Measurements from ENCODE around the gene BDH1. TPM values are rescaled to one million over a fixed set of nuclear protein-coding genes. Genes with fewer than 3 reads are reported as not detected.

Gene BDH1
- total RNA-seq, 1 donor from 2014 or later, result 78.4 TPM

- intact Hi-C loops (cut with micrococcal nuclease), result no loop called here
Measured at GRCh38 chr3:197550489-197550888, 5.3 kb downstream of the BDH1 start.

- intact Hi-C loops (cut with micrococcal nuclease), result no loop called here
Measured at GRCh38 chr3:197549261-197549885, 6.4 kb downstream of the BDH1 start.

GRCh38 chr3:197547306-197548011 lies 8.3 kb downstream of the BDH1 start:
- intact Hi-C loops (cut with micrococcal nuclease), result no loop called here

- intact Hi-C loops (cut with micrococcal nuclease), result no loop called here
Measured at GRCh38 chr3:197546307-197547085, 9.3 kb downstream of the BDH1 start.

DNA sequence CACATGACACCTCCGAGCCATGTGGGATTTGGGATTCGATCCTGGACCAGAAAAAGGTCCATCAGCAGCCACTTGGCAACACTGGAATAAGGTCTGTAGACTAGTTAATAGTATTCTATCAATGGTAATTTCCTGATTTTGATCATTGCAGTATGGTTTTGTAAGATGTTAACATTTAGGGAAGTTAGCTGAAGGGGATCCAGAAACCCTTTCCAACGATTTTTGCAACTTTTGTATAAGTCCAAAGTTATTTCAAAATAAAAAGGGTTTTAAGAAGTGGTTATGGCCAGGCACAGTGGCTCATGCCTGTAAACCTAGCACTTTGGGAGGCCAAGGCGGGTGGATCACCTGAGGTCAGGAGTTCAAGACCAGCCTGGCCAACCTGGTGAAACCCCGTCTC lies 10.2 kb downstream of the BDH1 start:
- intact Hi-C loops (cut with micrococcal nuclease), result no loop called here

- intact Hi-C loops (cut with micrococcal nuclease), result no loop called here
Measured at GRCh38 chr3:197545101-197545500, 10.7 kb downstream of the BDH1 start.

GRCh38 chr3:197542741-197543454 lies 12.9 kb downstream of the BDH1 start:
- intact Hi-C loops (cut with micrococcal nuclease), result no loop called here

- intact Hi-C loops (cut with micrococcal nuclease), result no loop called here
Measured at GRCh38 chr3:197541756-197542539, 13.8 kb downstream of the BDH1 start.

GRCh38 chr3:197540961-197541377 lies 14.8 kb downstream of the BDH1 start:
- intact Hi-C loops (cut with micrococcal nuclease), result no loop called here

- intact Hi-C loops (cut with micrococcal nuclease), result no loop called here
Measured at GRCh38 chr3:197539651-197540051, 16.1 kb downstream of the BDH1 start.

DNA sequence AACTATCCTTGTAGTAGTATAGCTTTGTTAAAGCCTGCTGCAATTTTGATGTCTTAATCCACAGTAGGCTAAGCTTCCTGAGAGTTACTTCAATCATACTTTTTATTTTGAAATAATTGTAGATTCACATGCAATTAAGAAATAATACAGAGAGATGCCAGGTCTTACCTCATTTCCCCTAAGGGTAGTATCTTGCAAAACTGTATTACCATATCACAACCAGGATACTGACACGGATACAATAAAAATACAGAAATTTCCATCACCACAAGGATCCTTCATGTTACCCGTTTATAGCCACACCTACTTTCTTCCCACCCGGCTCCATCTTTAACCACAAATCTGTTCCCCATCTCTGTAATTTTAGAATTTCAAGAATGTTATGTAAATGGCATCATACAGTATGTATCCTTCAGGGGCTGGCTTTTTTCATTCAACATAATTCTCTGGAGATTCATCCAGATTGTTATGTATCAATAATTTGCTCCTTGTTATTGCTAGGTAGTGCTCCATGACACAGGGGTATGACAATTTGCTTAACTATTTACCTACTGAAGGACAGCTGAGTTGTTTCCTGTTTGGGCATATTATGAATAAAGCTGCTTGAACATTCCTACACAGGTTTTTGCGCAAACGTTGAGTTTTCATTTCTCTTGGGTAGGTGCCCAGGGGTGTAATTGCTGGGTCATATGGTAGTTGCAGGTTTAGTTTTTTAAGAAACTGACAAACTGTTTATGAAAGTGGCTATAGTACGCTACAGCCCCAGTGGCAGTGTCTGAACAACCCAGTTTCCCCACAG lies 21.6 kb downstream of the BDH1 start:
- intact Hi-C loops (cut with micrococcal nuclease), result no loop called here

DNA sequence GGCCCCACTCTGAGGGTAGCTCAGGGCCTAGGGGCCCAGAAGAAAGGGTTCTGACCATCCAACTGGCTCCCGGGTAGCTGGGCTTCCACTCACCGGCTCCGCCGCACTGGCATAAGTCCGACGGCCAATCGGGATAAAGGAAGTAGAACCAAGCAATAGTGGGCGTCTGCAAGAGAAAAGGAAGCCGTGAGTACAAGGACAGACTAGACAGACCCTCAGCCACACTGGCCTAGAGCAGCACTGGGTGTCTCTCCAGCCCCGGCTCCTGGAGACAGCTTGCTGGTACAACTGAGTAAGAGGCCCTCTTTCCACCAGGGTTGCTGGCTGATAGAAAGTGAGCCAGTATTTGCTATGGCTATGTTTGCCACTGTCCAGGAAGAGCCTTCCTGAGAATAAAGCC lies 22.4 kb downstream of the BDH1 start:
- intact Hi-C loops (cut with micrococcal nuclease), result no loop called here

GRCh38 chr3:197532388-197532787 lies 23.4 kb downstream of the BDH1 start:
- intact Hi-C loops (cut with micrococcal nuclease), result no loop called here

- intact Hi-C loops (cut with micrococcal nuclease), result no loop called here
Measured at GRCh38 chr3:197528190-197528589, 27.6 kb downstream of the BDH1 start.

- intact Hi-C loops (cut with micrococcal nuclease), result no loop called here
Measured at GRCh38 chr3:197527569-197527968, 28.2 kb downstream of the BDH1 start.

DNA sequence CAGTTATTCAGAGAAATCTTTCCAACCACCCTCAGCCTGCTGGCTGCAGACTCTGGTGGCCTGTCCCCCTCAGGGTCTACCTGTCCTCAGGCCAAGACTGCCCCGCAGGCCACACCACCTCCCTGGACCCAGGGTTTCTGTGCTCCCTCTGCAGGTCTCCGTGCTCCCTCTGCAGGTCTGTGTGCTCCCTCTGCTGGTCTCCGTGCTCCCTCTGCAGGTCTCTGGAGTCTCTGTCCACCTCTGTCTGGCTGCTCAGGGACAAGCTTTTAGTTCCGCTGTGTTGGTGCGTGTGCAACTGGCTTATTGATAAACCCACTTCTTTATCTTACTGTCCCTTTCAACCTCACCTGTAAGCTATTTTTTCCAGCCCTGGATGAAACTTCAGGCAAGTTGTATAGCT lies 30.1 kb downstream of the BDH1 start:
- intact Hi-C loops (cut with micrococcal nuclease), result no loop called here

DNA sequence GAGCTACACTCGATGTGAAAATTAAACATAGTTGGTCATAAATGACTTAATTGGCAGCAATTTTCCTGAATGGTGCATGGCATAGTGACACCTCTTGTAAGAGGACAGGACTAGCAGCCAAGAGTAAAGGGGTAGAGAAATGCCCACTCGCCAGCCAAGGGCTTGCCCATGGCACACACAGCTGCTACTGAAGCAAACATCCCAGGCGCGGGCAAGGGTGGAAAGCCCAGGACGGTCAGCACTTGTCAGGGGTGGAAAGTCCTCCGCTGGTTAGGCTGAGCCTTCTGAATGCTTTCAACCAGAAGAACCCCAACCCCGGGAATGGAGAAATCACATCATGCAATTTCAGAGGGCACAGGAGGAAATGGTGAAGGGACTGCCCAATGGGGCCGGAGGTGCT lies 31.6 kb downstream of the BDH1 start:
- intact Hi-C loops (cut with micrococcal nuclease), result no loop called here

DNA sequence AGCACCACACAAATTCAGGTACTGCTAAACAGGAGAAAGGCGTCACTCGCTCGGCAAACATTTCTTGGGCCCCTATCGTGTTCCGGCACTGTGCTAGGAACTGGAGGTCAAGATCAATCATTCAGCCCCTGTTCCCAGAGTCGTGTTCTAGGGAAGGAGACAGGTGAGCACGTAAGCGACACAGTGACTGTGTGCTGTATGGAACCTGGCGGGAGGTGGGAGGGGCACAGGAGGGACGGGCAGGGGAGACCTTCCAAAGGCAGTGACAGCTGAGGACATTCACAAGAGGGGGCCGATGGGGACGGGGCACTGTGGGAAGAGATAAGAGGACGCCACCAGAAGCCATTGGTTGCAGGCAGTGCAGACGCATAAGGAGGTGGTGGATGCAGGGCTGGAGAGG lies 32.2 kb downstream of the BDH1 start:
- intact Hi-C loops (cut with micrococcal nuclease), result no loop called here

DNA sequence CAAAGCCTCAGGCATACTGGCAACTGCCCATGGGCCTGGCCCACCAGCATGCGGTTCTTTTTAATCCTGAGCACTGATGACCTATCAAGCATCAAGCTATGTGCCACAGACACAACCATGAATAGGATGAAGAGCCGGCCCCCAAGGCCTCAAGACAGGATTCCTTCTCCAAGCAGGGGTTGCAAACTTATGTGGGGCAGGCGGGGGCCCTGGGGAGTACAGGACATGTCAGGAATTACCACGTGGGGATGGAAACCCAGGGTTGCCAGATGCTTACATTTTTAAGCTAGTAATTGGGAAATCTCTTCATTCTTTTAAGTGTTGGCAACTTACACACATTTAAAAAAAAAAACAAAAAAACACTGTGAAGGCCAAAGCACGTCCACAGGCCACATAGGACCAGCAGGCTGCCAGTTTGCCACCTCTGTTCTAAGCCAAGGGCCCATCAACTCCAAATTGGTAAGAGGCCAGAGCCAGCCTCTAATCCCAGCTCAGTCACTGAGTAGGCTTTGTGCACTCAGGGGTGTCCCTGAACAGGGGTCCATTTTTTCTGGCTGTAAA lies 32.8 kb downstream of the BDH1 start:
- intact Hi-C loops (cut with micrococcal nuclease), result no loop called here

DNA sequence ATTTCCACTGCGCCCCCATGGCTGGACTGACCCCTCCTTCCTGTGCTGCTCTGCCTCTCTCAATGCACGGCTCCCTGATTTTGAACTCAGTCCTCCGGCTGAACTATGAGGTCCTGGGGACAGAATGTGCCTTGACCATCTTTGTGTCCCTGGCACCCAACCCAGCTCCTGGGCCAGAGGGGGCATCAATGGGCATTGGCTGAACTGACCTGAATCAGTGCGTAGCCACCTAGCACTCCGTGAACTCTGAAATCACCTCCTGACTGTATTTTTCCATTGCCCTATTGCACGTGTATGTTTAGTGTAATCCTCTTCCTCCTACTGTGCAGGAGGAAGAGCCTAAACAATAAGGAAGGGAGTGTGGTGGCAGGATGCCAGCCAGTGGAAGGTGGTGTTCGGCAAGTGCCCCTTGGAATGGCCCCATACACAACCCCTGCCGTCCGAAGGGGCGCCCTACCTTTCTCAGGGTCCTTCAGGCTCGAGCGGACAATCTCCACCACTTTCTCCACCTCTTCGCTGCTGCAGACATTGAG lies 33.5 kb downstream of the BDH1 start:
- intact Hi-C loops (cut with micrococcal nuclease), result no loop called here

Data from T-helper 2 cell treated with Interferon-gamma antibody and Interleukin-4, amounts not matched to agents 100 ng/mL and 5 ng/mL, for 36 hours (primary cell).